GM21423 (cell line): ENCODE measurements around the gene POMGNT2.
"Not testable (repeated sequence)": the region's sequence is repeated elsewhere in the genome, so short reads cannot be mapped to it uniquely, and the experiment has no call there.

ENCODE experiments used
- ATAC-seq: cut with Tn5 transposase; IDR thresholded peaks from one replicate; pipeline ENCODE4 v1.9.1; 2021; ENCODE audit warnings: mild to moderate bottlenecking, moderate library complexity; ENCODE audit not compliant: unreplicated experiment

The POMGNT2 gene

GRCh38 chr3:43048470-43048869, 57.4 kb downstream of the POMGNT2 start:
- ATAC-seq: no peak

GRCh38 chr3:43046583-43046982, 59.3 kb downstream of the POMGNT2 start:
- no peak for ATAC-seq

- ATAC-seq: not testable (repeated sequence)
Observed at GRCh38 chr3:43045079-43045478, 60.8 kb downstream of the POMGNT2 start.

GRCh38 chr3:43043793-43044192, 62.1 kb downstream of the POMGNT2 start:
- no peak for ATAC-seq

DNA sequence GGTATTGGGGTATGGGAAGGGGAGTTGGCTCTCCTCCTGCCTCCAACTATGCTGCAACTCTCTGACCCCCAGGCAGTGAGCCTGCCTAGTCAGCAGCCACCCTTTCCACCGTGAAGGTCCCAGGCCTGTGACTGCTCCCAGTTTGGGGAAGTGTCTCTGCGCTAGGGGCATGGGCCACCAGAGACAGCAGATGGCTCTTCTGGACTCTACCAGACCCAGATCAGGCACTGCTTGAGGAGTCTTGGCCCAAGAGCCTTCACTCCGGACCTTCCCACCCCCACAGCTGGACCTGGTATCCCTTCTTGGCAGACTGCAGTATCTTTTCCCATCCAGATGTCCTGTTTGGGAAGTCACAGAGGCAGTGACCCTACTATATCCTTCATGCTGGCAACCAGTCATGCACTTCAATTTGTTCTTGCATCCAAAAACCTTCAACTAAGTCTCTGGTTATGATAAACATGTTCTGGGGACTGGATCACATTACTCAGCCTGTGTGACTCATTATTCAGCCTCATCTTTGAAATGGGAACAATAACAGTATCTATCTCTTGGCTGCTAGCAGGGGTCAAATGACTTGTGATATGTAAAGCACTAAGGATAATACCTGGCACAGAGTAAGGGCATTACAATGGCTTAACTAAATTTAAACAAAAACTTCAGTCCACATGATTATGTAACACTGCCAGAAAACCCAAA, 62.7 kb downstream of the POMGNT2 start:
- ATAC-seq: no peak

DNA sequence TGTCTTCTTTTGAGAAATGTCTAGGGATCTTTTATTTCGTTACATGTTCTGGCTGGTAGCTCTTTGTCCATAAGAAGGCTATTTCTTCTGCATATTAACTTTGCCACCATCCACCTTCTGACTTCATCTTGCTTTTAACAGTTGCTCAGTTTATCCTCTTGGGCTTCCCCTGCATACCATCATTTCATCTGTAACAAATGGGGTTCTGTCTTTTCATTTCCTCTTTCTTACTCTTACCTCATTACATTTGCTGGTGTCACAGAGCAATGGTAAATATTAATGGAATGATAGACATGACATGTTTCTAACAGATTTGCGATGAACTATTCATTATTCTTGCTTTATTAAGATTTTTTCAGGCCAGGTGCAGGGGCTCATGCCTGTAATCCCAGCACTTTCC, 64.4 kb downstream of the POMGNT2 start:
- no peak for ATAC-seq

DNA sequence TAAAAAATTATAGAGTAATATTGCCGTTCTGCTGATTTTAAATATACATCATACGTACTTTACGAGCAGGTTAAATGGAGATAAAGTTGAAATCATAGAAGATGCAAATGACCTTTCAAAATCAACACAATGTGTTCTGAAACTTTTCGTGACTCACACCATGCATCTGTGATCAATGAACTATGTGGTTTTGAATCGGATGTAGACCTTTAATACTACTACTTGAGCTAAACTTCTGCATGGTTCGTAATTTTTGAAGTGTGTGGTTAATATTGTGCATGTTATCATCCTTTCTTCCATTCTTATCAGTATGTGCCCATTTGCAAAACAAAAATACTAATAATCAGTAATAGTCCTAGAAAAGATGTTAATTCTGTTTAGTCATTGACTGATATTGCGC, 67.9 kb downstream of the POMGNT2 start:
- ATAC-seq: no peak

- no peak for ATAC-seq
Observed at GRCh38 chr3:43036621-43037423, 69.1 kb downstream of the POMGNT2 start.

DNA sequence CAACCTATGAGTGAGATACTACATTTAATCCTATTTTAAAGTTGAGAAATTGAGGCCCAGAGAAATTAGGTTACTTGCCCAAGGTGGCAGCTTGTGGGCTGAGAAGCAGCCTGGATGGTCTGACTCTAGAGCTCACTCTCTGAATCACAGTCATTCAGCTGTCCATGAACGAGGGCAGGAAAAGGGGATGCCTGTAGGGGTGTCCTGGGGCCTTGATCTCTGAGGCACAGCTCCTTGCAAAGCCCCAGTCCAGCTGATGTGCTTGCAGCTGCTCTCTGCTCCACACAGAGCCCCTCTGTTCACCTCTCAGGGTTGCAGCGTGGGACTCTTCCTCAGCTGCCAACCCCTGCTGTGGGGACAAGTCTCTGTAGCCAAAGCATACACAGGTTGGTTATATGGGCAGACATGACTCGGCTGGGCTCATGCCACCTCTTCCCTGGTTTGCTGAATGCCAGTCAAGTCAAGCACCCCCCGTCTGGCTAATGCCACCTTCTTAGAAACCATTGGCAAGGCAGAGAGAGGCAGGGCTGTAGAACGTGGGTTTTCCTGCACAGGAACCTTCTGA, 70.0 kb downstream of the POMGNT2 start:
- ATAC-seq: no peak

DNA sequence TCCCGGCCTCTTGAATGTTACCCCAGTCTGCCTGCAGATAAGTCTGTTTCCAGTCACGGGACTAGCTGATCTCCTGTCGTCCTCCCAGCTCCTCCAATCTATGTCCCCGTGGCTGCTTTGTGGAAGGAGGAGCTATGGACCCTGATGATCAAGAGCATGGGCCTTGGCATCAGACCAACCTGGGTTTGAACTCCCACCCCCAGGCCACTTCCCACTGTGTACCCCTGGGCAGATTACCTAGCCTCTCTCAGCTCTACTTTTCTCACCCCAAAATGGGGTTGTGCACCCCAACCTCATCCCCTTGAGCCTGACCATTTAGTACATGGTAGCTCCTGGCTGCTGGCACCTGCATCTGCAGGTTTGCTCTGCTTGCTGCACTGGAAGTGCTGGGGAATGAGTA, 71.0 kb downstream of the POMGNT2 start:
- no peak for ATAC-seq

- ATAC-seq: no peak
Observed at GRCh38 chr3:43034200-43034599, 71.7 kb downstream of the POMGNT2 start.

DNA sequence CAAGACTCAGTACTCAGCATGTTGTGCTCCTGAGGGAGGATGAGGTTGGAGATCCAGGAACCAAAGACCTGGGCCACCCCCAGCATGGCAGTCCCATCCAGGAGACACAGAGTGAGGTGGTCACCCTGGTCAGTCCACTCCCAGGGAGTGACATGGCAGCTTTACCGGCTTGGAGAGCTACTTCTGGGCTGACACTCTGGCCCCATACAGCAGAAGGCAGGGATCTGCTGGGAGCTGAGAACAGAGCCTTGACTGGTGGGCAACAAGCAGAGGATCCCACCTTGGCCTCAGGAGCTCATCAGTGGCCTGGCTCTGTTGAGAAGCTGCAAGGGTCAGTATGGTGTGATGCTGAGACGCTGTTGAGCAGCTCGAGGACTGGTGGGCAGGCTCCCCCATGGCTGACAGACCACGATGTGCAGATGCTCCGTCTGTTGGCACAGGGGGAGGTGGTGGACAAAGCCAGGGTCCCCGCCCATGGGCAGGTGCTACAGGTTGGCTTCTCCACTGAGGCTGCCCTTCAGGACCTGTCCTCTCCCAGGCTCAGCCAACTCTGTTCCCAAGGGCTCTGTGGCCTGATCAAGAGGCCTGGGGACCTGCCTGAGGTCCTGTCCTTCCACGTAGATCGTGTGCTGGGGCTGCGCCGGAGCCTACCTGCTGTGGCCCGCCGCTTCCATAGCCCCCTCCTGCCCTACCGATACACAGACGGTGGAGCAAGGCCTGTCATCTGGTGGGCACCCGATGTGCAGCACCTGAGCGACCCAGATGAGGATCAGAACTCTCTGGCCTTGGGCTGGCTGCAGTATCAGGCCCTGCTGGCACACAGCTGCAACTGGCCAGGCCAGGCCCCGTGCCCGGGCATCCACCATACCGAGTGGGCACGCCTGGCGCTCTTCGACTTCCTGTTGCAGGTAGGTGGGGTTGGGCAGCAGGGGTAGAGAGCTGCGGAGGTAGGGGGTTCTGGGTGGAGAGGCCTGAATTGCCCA, 72.9 kb downstream of the POMGNT2 start:
- no peak for ATAC-seq

DNA sequence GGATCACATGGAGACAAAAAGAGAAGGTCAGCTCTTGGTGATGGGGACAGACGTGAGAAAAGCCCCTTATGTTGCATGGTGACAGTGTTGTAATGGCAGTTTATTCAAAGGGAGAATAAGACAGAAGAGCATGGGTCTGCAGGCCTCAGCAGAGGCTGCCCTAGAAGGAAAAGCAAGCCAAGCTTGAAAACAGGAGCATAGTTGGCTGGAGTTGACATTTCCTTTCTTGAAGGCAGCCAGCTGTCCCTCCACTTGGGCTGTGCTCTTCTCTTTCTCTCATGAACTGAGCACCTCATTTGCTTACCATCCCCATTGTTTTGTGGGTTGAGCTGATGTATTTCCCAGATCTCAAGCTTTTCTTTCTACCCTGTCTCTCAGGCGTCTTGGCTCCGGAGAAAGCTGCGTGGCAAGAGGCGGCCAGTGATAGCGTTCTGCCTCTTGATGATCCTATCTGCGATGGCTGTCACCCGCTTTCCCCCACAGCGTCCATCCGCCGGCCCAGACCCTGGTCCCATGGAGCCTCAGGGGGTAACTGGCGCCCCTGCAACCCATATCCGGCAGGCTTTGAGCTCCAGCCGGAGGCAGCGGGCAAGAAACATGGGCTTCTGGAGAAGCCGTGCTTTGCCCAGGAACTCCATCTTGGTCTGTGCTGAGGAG, 73.9 kb downstream of the POMGNT2 start:
- ATAC-seq: no peak

DNA sequence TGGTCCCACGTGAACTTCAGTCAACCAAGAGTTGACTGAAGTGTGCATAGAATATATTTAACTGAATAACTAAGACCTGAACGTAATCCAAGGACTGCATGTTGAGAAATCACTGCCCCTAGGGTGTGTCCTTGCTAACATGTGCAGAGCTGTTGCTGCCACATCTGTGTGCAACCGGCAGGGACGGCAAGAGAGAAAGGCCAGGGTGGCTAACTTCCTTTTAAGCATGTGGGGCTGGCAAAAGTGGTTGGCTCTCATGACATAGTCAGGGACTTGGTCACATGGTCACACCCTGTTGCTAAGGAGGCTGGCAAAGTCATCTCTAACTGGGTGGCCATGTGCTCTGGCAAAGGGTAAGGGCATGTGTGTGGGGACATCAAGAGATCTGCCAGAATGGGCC, 74.4 kb downstream of the POMGNT2 start:
- ATAC-seq: no peak

- no peak for ATAC-seq
Observed at GRCh38 chr3:43030162-43030935, 75.5 kb downstream of the POMGNT2 start.
